ENCODE data around the gene NLRP5. TPM values are rescaled to one million over a fixed set of nuclear protein-coding genes. Genes with fewer than 3 reads are reported as not detected.

Gene NLRP5
- total and polyA plus RNA-seq, 2 of the 4 experiments (the other 2 are of a cell fraction) = not detected

DNA sequence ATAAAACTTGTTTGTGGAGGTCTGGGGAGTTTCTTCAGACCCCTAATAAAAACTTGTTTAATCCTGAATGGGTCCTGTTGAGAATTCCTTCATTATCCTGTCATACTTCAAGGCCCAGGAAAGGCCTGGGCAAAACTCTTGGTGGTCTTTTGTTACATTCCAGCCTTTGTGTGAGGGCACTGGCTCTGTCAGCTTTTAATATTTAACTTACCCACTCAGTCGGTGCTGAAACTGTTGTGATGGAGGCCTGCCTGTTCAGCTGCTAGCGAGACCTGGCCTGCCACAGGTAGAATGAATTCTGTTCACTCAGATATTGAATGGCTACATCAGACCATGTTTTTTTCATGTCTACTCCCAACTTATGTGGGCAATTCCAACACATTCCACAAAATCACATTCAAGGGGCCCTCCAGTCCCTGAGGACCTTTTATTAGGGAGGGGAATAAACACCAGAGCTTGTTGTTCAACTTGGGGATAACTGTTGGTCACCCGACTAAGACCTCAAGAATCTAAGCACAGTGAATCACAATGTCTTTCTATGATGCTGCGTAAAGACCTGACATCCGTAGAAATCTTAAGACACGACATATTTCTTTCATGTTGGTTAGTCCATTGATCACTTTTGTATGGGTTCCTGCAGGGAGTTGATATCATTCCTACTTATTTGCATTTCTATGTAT is 26.4 kb upstream of the NLRP5 start:
- Histone ChIP-seq H3K79me1 (ENCODE audit: low read depth in 1 of 2, low read length in 2 of 2) (no peaks in the 10 kb centered on the region), H3K4ac (ENCODE audit: low read depth, low read length) (no peak overlapping the region), H3K23ac (ENCODE audit: low read depth, low read length) (no peak overlapping the region), H3K4me2 (ENCODE audit: low read depth, low read length) (no peak overlapping the region), H3K9me1 (ENCODE audit: insufficient read depth, low read length) (no peaks in the 10 kb centered on the region), H2BK5ac (ENCODE audit: low read depth, low read length, poor library complexity, severe bottlenecking) (no peak overlapping the region), H3K9me3 (ENCODE audit: control insufficient read depth, insufficient read depth, low read length) (peaks cover 36% of the 10 kb centered on the region), H4K8ac (ENCODE audit: low read depth in 2 of 2, low read length in 2 of 2) (no peak overlapping the region), H3K4me1 (ENCODE audit: control insufficient read depth, insufficient read depth, low read length) (no peaks in the 10 kb centered on the region), H3K27ac (ENCODE audit: insufficient read depth, low read length) (no peak overlapping the region), H3K36me3 (ENCODE audit: control insufficient read depth, insufficient read depth, low read length) (no peaks in the 10 kb centered on the region), H3K27me3 (ENCODE audit: control insufficient read depth, insufficient read depth, low read length) (no peaks in the 10 kb centered on the region), H2BK120ac (ENCODE audit: low read depth, low read length) (no peak overlapping the region), H3K9ac (ENCODE audit: low read depth, low read length) (no peak overlapping the region), H3K4me3 (ENCODE audit: insufficient read depth, low read depth, low read length) (no peak overlapping the region), H3K56ac (ENCODE audit: extremely low read depth, insufficient read depth, low read length) (no peak overlapping the region), H2BK15ac (ENCODE audit: low read depth, low read length) (no peak overlapping the region), H4K5ac (ENCODE audit: low read depth, low read length) (no peak overlapping the region), H2AK5ac (ENCODE audit: low read depth, low read length) (no peak overlapping the region), H3K18ac (ENCODE audit: low read depth, low read length) (no peak overlapping the region), H2AFZ (replicated peaks; ENCODE audit: low read length, poor library complexity) (no peak overlapping the region), H3K14ac (replicated peaks; ENCODE audit: low read depth, low read length) (no peak overlapping the region), H4K91ac (ENCODE audit: insufficient read depth, low read depth, low read length) (no peak overlapping the region), H2BK20ac (ENCODE audit: low read depth, low read length) (no peak overlapping the region), H2AK9ac (replicated peaks; ENCODE audit: low read depth, low read length, poor library complexity) (no peak overlapping the region), H4K20me1 (ENCODE audit: insufficient read depth, low read length) (no peaks in the 10 kb centered on the region)
- no TSS peak for BruUV-seq (replicated peaks)
- ATAC-seq (ENCODE audit: low read depth) (no peak), DNase-seq (no peak)
- ChIA-PET POLR2A (ENCODE audit: unreplicated experiment) (no interaction called here), CTCF (no interaction called here)
- TF ChIP-seq POLR2A (IDR thresholded peaks at IDR 0.05; ENCODE audit: low read depth, low read length) (no peak), ELK1 (IDR thresholded peaks at IDR 0.05; ENCODE audit: borderline replicate concordance, low read depth, low read length) (no peak), MXI1 (IDR thresholded peaks at IDR 0.05; ENCODE audit: borderline replicate concordance, low read depth, low read length) (no peak), RAD21 (IDR thresholded peaks at IDR 0.05; ENCODE audit: low read length) (no peak), BHLHE40 (IDR thresholded peaks at IDR 0.05; ENCODE audit: low read depth, low read length) (no peak), RCOR1 (IDR thresholded peaks at IDR 0.05; ENCODE audit: insufficient replicate concordance, low read length) (no peak), RFX5 (IDR thresholded peaks at IDR 0.05; ENCODE audit: low read depth, low read length) (no peak), NFE2L2 (IDR thresholded peaks at IDR 0.05; ENCODE audit: low read depth, low read length) (no peak), CHD1 (IDR thresholded peaks at IDR 0.05; ENCODE audit: low read depth, low read length) (no peak), MAFK (IDR thresholded peaks at IDR 0.05; ENCODE audit: low read depth, low read length) (no peak), MAZ (IDR thresholded peaks at IDR 0.05; ENCODE audit: borderline replicate concordance, low read depth, low read length) (no peak), SMC3 (IDR thresholded peaks at IDR 0.05; ENCODE audit: low read depth, low read length) (no peak), CEBPB (IDR thresholded peaks at IDR 0.05; ENCODE audit: low read depth, low read length) (no peak)
- TF ChIP-seq, protein P1, sequence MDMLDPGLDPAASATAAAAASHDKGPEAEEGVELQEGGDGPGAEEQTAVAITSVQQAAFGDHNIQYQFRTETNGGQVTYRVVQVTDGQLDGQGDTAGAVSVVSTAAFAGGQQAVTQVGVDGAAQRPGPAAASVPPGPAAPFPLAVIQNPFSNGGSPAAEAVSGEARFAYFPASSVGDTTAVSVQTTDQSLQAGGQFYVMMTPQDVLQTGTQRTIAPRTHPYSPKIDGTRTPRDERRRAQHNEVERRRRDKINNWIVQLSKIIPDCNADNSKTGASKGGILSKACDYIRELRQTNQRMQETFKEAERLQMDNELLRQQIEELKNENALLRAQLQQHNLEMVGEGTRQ (IDR thresholded peaks at IDR 0.05; ENCODE audit: low read depth, low read length) = no peak
- TF ChIP-seq, protein P2, sequence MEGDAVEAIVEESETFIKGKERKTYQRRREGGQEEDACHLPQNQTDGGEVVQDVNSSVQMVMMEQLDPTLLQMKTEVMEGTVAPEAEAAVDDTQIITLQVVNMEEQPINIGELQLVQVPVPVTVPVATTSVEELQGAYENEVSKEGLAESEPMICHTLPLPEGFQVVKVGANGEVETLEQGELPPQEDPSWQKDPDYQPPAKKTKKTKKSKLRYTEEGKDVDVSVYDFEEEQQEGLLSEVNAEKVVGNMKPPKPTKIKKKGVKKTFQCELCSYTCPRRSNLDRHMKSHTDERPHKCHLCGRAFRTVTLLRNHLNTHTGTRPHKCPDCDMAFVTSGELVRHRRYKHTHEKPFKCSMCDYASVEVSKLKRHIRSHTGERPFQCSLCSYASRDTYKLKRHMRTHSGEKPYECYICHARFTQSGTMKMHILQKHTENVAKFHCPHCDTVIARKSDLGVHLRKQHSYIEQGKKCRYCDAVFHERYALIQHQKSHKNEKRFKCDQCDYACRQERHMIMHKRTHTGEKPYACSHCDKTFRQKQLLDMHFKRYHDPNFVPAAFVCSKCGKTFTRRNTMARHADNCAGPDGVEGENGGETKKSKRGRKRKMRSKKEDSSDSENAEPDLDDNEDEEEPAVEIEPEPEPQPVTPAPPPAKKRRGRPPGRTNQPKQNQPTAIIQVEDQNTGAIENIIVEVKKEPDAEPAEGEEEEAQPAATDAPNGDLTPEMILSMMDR (conservative IDR thresholded peaks at IDR 0.05; ENCODE audit: low read depth, low read length) = no peak
- intact Hi-C loops (cut with micrococcal nuclease) (no loop called here), in situ Hi-C loops (cut with MboI; ENCODE audit: low sequenced_read_pairs) (no loop called here), dilution Hi-C loops (cut with HindIII; ENCODE audit: low sequenced_read_pairs, unreplicated experiment) (no loop called here)
- no CpG with 5 or more reads among the region's 6 CpGs for WGBS, 2 experiments (ENCODE audit: extremely low coverage in 2 of 2, insufficient read length in 1 of 2)
